Islet precursor cell (in vitro differentiated cells): ENCODE data around the gene PPP1CC.
A peak's percentile ranks its signal among the peaks of the same experiment; 100 is the strongest.

Experiments
- DNase-seq: peaks from one replicate; pipeline ENCODE4 v3.0.0-alpha.2; 2018

PPP1CC gene

GRCh38 chr12:110754101-110754793, 11.6 kb upstream of the PPP1CC start:
- no peak for DNase-seq

GRCh38 chr12:110750784-110751461, 8.2 kb upstream of the PPP1CC start:
- no peak for DNase-seq

GRCh38 chr12:110746550-110746949, 3.9 kb upstream of the PPP1CC start:
- no peak for DNase-seq

- DNase-seq, result no peak
Measured at GRCh38 chr12:110745542-110746284, 3.0 kb upstream of the PPP1CC start.

- DNase-seq, result peak; percentile 68
Measured at GRCh38 chr12:110744601-110745264, 2.0 kb upstream of the PPP1CC start.

GRCh38 chr12:110744151-110744571, 1.5 kb upstream of the PPP1CC start:
- DNase-seq, result peak; percentile 52

- peak; percentile 60 for DNase-seq
Measured at GRCh38 chr12:110743571-110744093, 941 bp upstream of the PPP1CC start.

GRCh38 chr12:110742096-110742717, 484 bp downstream of the PPP1CC start:
- no peak for DNase-seq

- peak; percentile 48 for DNase-seq
Measured at GRCh38 chr12:110741341-110742095, 1.2 kb downstream of the PPP1CC start.

GRCh38 chr12:110739894-110740293, 2.8 kb downstream of the PPP1CC start:
- DNase-seq, result no peak

- DNase-seq, result peak; percentile 20
Measured at GRCh38 chr12:110739488-110739887, 3.2 kb downstream of the PPP1CC start.

- DNase-seq, result peak; percentile 35
Measured at GRCh38 chr12:110737532-110737931, 5.2 kb downstream of the PPP1CC start.

GRCh38 chr12:110737016-110737415, 5.7 kb downstream of the PPP1CC start:
- peak; percentile 12 for DNase-seq

GRCh38 chr12:110733900-110734299, 8.8 kb downstream of the PPP1CC start:
- DNase-seq, result peak; percentile 43

GRCh38 chr12:110733089-110733715, 9.5 kb downstream of the PPP1CC start:
- no peak for DNase-seq

- no peak for DNase-seq
Measured at GRCh38 chr12:110732572-110732971, 10.1 kb downstream of the PPP1CC start.

GRCh38 chr12:110731479-110731878, 11.2 kb downstream of the PPP1CC start:
- no peak for DNase-seq

GRCh38 chr12:110728628-110729027, 14.1 kb downstream of the PPP1CC start:
- peak; percentile 21 for DNase-seq

- peak; percentile 29 for DNase-seq
Measured at GRCh38 chr12:110726708-110727369, 15.9 kb downstream of the PPP1CC start.

GRCh38 chr12:110726028-110726427, 16.7 kb downstream of the PPP1CC start:
- DNase-seq, result no peak

- DNase-seq, result no peak
Measured at GRCh38 chr12:110725267-110725666, 17.4 kb downstream of the PPP1CC start.
